ENCODE results near the gene DAND5. TPM values are rescaled to one million over a fixed set of nuclear protein-coding genes. Genes with fewer than 3 reads are reported as not detected.

The DAND5 gene, protein sequence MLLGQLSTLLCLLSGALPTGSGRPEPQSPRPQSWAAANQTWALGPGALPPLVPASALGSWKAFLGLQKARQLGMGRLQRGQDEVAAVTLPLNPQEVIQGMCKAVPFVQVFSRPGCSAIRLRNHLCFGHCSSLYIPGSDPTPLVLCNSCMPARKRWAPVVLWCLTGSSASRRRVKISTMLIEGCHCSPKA
- total RNA-seq = not detected
- total RNA-seq (2013) = not detected

DNA sequence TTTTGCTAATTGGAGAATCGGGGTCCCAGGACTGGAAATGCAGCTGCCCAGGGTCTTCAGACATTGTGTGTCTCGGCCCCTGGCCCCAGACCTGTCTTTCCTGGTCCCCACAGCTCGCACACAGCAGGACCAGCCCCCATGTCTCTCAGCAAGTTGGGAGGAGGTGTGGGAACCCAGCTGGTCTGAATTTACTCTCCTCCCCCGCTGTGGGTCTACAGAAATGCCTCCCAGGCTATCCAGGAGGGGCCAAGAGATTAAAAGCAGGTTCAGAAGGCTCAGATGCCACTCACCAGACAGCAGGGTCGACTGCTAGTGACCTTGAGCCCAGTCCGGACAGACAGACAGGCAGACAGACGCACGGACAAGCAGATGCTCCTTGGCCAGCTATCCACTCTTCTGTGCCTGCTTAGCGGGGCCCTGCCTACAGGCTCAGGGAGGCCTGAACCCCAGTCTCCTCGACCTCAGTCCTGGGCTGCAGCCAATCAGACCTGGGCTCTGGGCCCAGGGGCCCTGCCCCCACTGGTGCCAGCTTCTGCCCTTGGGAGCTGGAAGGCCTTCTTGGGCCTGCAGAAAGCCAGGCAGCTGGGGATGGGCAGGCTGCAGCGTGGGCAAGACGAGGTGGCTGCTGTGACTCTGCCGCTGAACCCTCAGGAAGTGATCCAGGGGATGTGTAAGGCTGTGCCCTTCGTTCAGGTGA, at the start of gene DAND5:
TSS of gene DAND5 (plus strand) at position 285 of the 697 bp plus-strand sequence. CDS start at position 370, 85 bp downstream.
- no peak for ATAC-seq
- H3K4me3 Mint-ChIP-seq = no peak within 1 kb of the TSS

DNA sequence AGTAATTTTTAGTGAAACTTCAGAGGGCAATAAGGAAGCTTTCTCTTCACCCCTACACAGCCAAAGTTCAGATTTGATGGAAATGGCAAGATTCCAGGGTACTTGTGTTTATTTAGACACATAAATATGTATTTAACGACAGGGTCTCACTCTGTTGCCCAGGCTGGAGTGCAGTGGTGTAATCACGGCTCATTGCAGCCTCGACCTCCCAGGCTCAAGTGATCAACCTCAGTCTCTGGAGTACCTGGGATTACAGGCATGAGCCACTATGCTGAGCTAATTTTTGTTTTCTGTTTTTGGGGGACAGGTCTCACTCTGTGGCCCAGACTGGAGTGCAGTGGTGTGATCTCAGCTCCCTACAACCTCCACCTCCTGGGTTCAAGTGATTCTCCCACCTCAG, 48.3 kb upstream of the DAND5 start:
- DNase-seq = no peak
- H3K27me3 Mint-ChIP-seq (ENCODE audit: low read depth in 2 of 2) = no peaks in the 10 kb centered on the region
- peaks cover 7% of the 10 kb centered on the region for H3K36me3 Mint-ChIP-seq
- no peak overlapping the region for H3K4me3 ChIP-seq (ENCODE audit: low read length)
- H3K27ac ChIP-seq (ENCODE audit: low read length) = no peak overlapping the region
- H3K27ac Mint-ChIP-seq = peak overlapping the region in 1 of 2 donors; percentile 89
- H3K27me3 ChIP-seq (ENCODE audit: control insufficient read depth, insufficient read depth, low read length) = no peaks in the 10 kb centered on the region
- no peak overlapping the region for H3K4me3 Mint-ChIP-seq
- H3K9me3 Mint-ChIP-seq = no peaks in the 10 kb centered on the region
- H3K4me1 Mint-ChIP-seq = peaks cover 7 to 13% of the 10 kb centered on the region in 2 donors
- TF ChIP-seq, protein P1, sequence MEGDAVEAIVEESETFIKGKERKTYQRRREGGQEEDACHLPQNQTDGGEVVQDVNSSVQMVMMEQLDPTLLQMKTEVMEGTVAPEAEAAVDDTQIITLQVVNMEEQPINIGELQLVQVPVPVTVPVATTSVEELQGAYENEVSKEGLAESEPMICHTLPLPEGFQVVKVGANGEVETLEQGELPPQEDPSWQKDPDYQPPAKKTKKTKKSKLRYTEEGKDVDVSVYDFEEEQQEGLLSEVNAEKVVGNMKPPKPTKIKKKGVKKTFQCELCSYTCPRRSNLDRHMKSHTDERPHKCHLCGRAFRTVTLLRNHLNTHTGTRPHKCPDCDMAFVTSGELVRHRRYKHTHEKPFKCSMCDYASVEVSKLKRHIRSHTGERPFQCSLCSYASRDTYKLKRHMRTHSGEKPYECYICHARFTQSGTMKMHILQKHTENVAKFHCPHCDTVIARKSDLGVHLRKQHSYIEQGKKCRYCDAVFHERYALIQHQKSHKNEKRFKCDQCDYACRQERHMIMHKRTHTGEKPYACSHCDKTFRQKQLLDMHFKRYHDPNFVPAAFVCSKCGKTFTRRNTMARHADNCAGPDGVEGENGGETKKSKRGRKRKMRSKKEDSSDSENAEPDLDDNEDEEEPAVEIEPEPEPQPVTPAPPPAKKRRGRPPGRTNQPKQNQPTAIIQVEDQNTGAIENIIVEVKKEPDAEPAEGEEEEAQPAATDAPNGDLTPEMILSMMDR (IDR thresholded peaks at IDR 0.05) = no peak
- H3K36me3 ChIP-seq (ENCODE audit: control insufficient read depth, insufficient read depth, low read length) = peaks cover 27% of the 10 kb centered on the region
- ATAC-seq = no peak
- peaks cover 14% of the 10 kb centered on the region for H3K4me1 ChIP-seq (ENCODE audit: control insufficient read depth, insufficient read depth, low read length)
- H3K9me3 ChIP-seq (ENCODE audit: control insufficient read depth, insufficient read depth, low read length) = no peaks in the 10 kb centered on the region
- intact Hi-C loops (cut with micrococcal nuclease) = no loop called here
- WGBS (ENCODE audit: insufficient coverage) = 90% methylated on average over 3 of the region's 3 CpGs

More for the DNA sequence above, at the start of gene DAND5:
- Mint-ChIP-seq H3K27me3 (ENCODE audit: low read depth in 2 of 2) (no peaks in the 10 kb centered on the region), H3K9me3 (no peaks in the 10 kb centered on the region), H3K27ac (no peak within 1 kb of the TSS), H3K4me1 (peaks cover 5 to 12% of the 10 kb centered on the region in 2 donors), H3K36me3 (no peaks in the 10 kb centered on the region)
- Histone ChIP-seq H3K36me3 (ENCODE audit: control insufficient read depth, insufficient read depth, low read length) (no peaks in the 10 kb centered on the region), H3K4me3 (ENCODE audit: low read length) (no peak within 1 kb of the TSS), H3K27me3 (ENCODE audit: control insufficient read depth, insufficient read depth, low read length) (no peaks in the 10 kb centered on the region), H3K9me3 (ENCODE audit: control insufficient read depth, insufficient read depth, low read length) (no peaks in the 10 kb centered on the region), H3K4me1 (ENCODE audit: control insufficient read depth, insufficient read depth, low read length) (peaks cover 11% of the 10 kb centered on the region), H3K27ac (ENCODE audit: low read length) (no peak within 1 kb of the TSS)
- intact Hi-C loops (cut with micrococcal nuclease) = no loop called here
- 71% methylated on average over 14 of the region's 14 CpGs for WGBS (ENCODE audit: insufficient coverage)
- TF ChIP-seq, protein P1 (IDR thresholded peaks at IDR 0.05) = no peak
- no peak for DNase-seq

DNA sequence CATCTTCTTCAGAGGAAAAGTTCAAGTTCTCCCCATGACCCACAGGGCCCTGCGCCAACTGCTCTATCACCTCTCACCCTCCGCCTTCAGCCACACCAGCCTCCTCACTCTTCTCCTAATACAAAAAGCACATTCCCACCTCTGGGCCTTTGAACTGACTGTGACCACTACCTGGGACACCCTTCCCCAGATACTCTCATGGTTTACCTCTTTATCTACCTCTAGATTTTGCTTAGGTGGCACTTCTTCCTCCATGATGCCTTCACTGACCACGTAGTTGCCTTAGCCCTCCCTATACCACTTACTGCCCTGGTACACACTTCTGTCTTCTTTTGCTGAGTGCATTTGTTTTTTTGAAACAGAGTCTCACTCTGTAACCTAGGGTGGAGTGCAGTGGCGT, 46.4 kb upstream of the DAND5 start:
- Histone ChIP-seq H3K4me1 (ENCODE audit: control insufficient read depth, insufficient read depth, low read length) (peaks cover 14% of the 10 kb centered on the region), H3K4me3 (ENCODE audit: low read length) (no peak overlapping the region), H3K36me3 (ENCODE audit: control insufficient read depth, insufficient read depth, low read length) (peaks cover 40% of the 10 kb centered on the region), H3K27ac (ENCODE audit: low read length) (no peak overlapping the region), H3K27me3 (ENCODE audit: control insufficient read depth, insufficient read depth, low read length) (no peaks in the 10 kb centered on the region), H3K9me3 (ENCODE audit: control insufficient read depth, insufficient read depth, low read length) (no peaks in the 10 kb centered on the region)
- DNase-seq = no peak
- Mint-ChIP-seq H3K4me1 (peaks cover 7 to 13% of the 10 kb centered on the region in 2 donors), H3K27ac (no peak overlapping the region), H3K4me3 (no peak overlapping the region), H3K9me3 (no peaks in the 10 kb centered on the region), H3K27me3 (ENCODE audit: low read depth in 2 of 2) (no peaks in the 10 kb centered on the region), H3K36me3 (peaks cover 7% of the 10 kb centered on the region)
- WGBS (ENCODE audit: insufficient coverage) = 100% methylated on average over 4 of the region's 4 CpGs
- intact Hi-C loops (cut with micrococcal nuclease) = no loop called here
- no peak for ATAC-seq
- TF ChIP-seq, protein P1 (IDR thresholded peaks at IDR 0.05) = no peak
